ENCODE measurements around the gene ARHGDIA. TPM values are rescaled to one million over a fixed set of nuclear protein-coding genes. Genes with fewer than 3 reads are reported as not detected.

Gene ARHGDIA
- total RNA-seq, 6 experiments from 2014 or later: 758 to 1,040 (median 908) TPM

- Mint-ChIP-seq H3K27ac (no peak overlapping the region), H3K4me1 (ENCODE audit: low read depth) (peaks cover 10% of the 10 kb centered on the region), H3K9me3 (no peaks in the 10 kb centered on the region), H3K4me3 (no peak overlapping the region), H3K36me3 (ENCODE audit: low read depth) (no peaks in the 10 kb centered on the region), H3K27me3 (ENCODE audit: insufficient read depth) (no peaks in the 10 kb centered on the region)
- TF ChIP-seq CTCF (IDR thresholded peaks at IDR 0.05): no peak
- DNase-seq: no peak
Measured at GRCh38 chr17:81821147-81821546, 50.0 kb downstream of the ARHGDIA start.

- H3K9me3 Mint-ChIP-seq: no peaks in the 10 kb centered on the region
- no peak for TF ChIP-seq CTCF (IDR thresholded peaks at IDR 0.05)
- no peak for DNase-seq
- H3K4me3 Mint-ChIP-seq: no peak overlapping the region
- H3K4me1 Mint-ChIP-seq (ENCODE audit: low read depth): peaks cover 12% of the 10 kb centered on the region
- H3K36me3 Mint-ChIP-seq (ENCODE audit: low read depth): no peaks in the 10 kb centered on the region
- H3K27ac Mint-ChIP-seq: no peak overlapping the region
- no peaks in the 10 kb centered on the region for H3K27me3 Mint-ChIP-seq (ENCODE audit: insufficient read depth)
Measured at GRCh38 chr17:81819708-81820107, 51.4 kb downstream of the ARHGDIA start.

- no peaks in the 10 kb centered on the region for H3K27me3 Mint-ChIP-seq (ENCODE audit: insufficient read depth)
- no peak overlapping the region for H3K4me3 Mint-ChIP-seq
- H3K27ac Mint-ChIP-seq: no peak overlapping the region
- peaks cover 12% of the 10 kb centered on the region for H3K4me1 Mint-ChIP-seq (ENCODE audit: low read depth)
- no peaks in the 10 kb centered on the region for H3K36me3 Mint-ChIP-seq (ENCODE audit: low read depth)
- no peaks in the 10 kb centered on the region for H3K9me3 Mint-ChIP-seq
- no peak for TF ChIP-seq CTCF (IDR thresholded peaks at IDR 0.05)
- no peak for DNase-seq
Measured at GRCh38 chr17:81817758-81818147, 53.4 kb downstream of the ARHGDIA start.

Other genes with a start within 250 kb of the ARHGDIA start
- gene NPLOC4, start 234.2 kb downstream of the ARHGDIA start, total RNA-seq (2021; fragmentation: NEBNext Ultra II Directional; extraction: Animal tissue kit (Norgen Biotek cat#: 25700)): 100 to 1,000 TPM; 121 to 140 (median 133) TPM
- 10 to 100 TPM; 14.3 to 19.6 (median 17.2) TPM for gene TSPAN10, start 234.1 kb downstream of the ARHGDIA start, total RNA-seq (2021; fragmentation: NEBNext Ultra II Directional; extraction: Animal tissue kit (Norgen Biotek cat#: 25700))
- under 1 TPM in 5 of 6 experiments, not detected in 1; 0.37 to 0.76 (median 0.57) TPM for gene PDE6G, start 214.8 kb downstream of the ARHGDIA start, total RNA-seq (2021; fragmentation: NEBNext Ultra II Directional; extraction: Animal tissue kit (Norgen Biotek cat#: 25700))
- gene OXLD1, start 204.7 kb downstream of the ARHGDIA start, total RNA-seq (2021; fragmentation: NEBNext Ultra II Directional; extraction: Animal tissue kit (Norgen Biotek cat#: 25700)): 10 to 100 TPM; 20.9 to 33.4 (median 30.9) TPM
- 10 to 100 TPM; 22.8 to 28.8 (median 25.2) TPM for gene CCDC137, start 204.6 kb downstream of the ARHGDIA start, total RNA-seq (2021; fragmentation: NEBNext Ultra II Directional; extraction: Animal tissue kit (Norgen Biotek cat#: 25700))
- 10 to 100 TPM; 39.4 to 50.5 (median 46.7) TPM for gene ARL16, start 187.5 kb downstream of the ARHGDIA start, total RNA-seq (2021; fragmentation: NEBNext Ultra II Directional; extraction: Animal tissue kit (Norgen Biotek cat#: 25700))
- gene HGS, start 187.3 kb downstream of the ARHGDIA start, total RNA-seq (2021; fragmentation: NEBNext Ultra II Directional; extraction: Animal tissue kit (Norgen Biotek cat#: 25700)): 100 to 1,000 TPM; 106 to 127 (median 116) TPM
- 100 to 1,000 TPM; 105 to 124 (median 113) TPM for gene MRPL12, start 168.0 kb downstream of the ARHGDIA start, total RNA-seq (2021; fragmentation: NEBNext Ultra II Directional; extraction: Animal tissue kit (Norgen Biotek cat#: 25700))
- 10 to 100 TPM; 13.2 to 21.9 (median 17.1) TPM for gene SLC25A10, start 159.1 kb downstream of the ARHGDIA start, total RNA-seq (2021; fragmentation: NEBNext Ultra II Directional; extraction: Animal tissue kit (Norgen Biotek cat#: 25700))
- gene GCGR, start 67.2 kb downstream of the ARHGDIA start, total RNA-seq (2021; fragmentation: NEBNext Ultra II Directional; extraction: Animal tissue kit (Norgen Biotek cat#: 25700)): not detected
- gene MCRIP1, start 38.0 kb downstream of the ARHGDIA start, total RNA-seq (2021; fragmentation: NEBNext Ultra II Directional; extraction: Animal tissue kit (Norgen Biotek cat#: 25700)): 100 to 1,000 TPM in 2 of 6 experiments, 10 to 100 TPM in 4; 88.0 to 103 (median 92.8) TPM
- gene PPP1R27, start 36.3 kb downstream of the ARHGDIA start, total RNA-seq (2021; fragmentation: NEBNext Ultra II Directional; extraction: Animal tissue kit (Norgen Biotek cat#: 25700)): not detected
- 100 to 1,000 TPM; 790 to 981 (median 910) TPM for gene P4HB, start 10.8 kb downstream of the ARHGDIA start, total RNA-seq (2021; fragmentation: NEBNext Ultra II Directional; extraction: Animal tissue kit (Norgen Biotek cat#: 25700))
- 100 to 1,000 TPM; 101 to 151 (median 135) TPM for gene ALYREF, start 20.2 kb upstream of the ARHGDIA start, total RNA-seq (2021; fragmentation: NEBNext Ultra II Directional; extraction: Animal tissue kit (Norgen Biotek cat#: 25700))
- 100 to 1,000 TPM; 151 to 169 (median 156) TPM for gene ANAPC11, start 20.4 kb upstream of the ARHGDIA start, total RNA-seq (2021; fragmentation: NEBNext Ultra II Directional; extraction: Animal tissue kit (Norgen Biotek cat#: 25700))
- gene NPB, start 30.9 kb upstream of the ARHGDIA start, total RNA-seq (2021; fragmentation: NEBNext Ultra II Directional; extraction: Animal tissue kit (Norgen Biotek cat#: 25700)): 1 to 10 TPM in 1 of 6 experiments, under 1 TPM in 5; 0.53 to 1.5 (median 0.71) TPM
- 10 to 100 TPM; 33.2 to 45.8 (median 35.8) TPM for gene PCYT2, start 40.1 kb upstream of the ARHGDIA start, total RNA-seq (2021; fragmentation: NEBNext Ultra II Directional; extraction: Animal tissue kit (Norgen Biotek cat#: 25700))
- 10 to 100 TPM; 16.2 to 20.7 (median 18.5) TPM for gene SIRT7, start 46.8 kb upstream of the ARHGDIA start, total RNA-seq (2021; fragmentation: NEBNext Ultra II Directional; extraction: Animal tissue kit (Norgen Biotek cat#: 25700))
- 10 to 100 TPM; 17.7 to 22.4 (median 18.2) TPM for gene MAFG, start 56.4 kb upstream of the ARHGDIA start, total RNA-seq (2021; fragmentation: NEBNext Ultra II Directional; extraction: Animal tissue kit (Norgen Biotek cat#: 25700))
- 100 to 1,000 TPM in 4 of 6 experiments, 10 to 100 TPM in 2; 97.9 to 147 (median 110) TPM for gene PYCR1, start 66.0 kb upstream of the ARHGDIA start, total RNA-seq (2021; fragmentation: NEBNext Ultra II Directional; extraction: Animal tissue kit (Norgen Biotek cat#: 25700))
- gene MYADML2, start 75.9 kb upstream of the ARHGDIA start, total RNA-seq (2021; fragmentation: NEBNext Ultra II Directional; extraction: Animal tissue kit (Norgen Biotek cat#: 25700)): not detected
- under 1 TPM in 2 of 6 experiments, not detected in 4; 0.10 to 0.14 TPM for gene NOTUM, start 89.8 kb upstream of the ARHGDIA start, total RNA-seq (2021; fragmentation: NEBNext Ultra II Directional; extraction: Animal tissue kit (Norgen Biotek cat#: 25700))
- gene ASPSCR1, start 106.3 kb upstream of the ARHGDIA start, total RNA-seq (2021; fragmentation: NEBNext Ultra II Directional; extraction: Animal tissue kit (Norgen Biotek cat#: 25700)): 10 to 100 TPM; 26.6 to 36.8 (median 34.7) TPM
- 10 to 100 TPM; 60.6 to 83.9 (median 73.3) TPM for gene CENPX, start 151.5 kb upstream of the ARHGDIA start, total RNA-seq (2021; fragmentation: NEBNext Ultra II Directional; extraction: Animal tissue kit (Norgen Biotek cat#: 25700))
- 10 to 100 TPM in 3 of 6 experiments, 1 to 10 TPM in 3; 6.8 to 10.5 (median 10.0) TPM for gene LRRC45, start 152.0 kb upstream of the ARHGDIA start, total RNA-seq (2021; fragmentation: NEBNext Ultra II Directional; extraction: Animal tissue kit (Norgen Biotek cat#: 25700))
- 1 to 10 TPM; 4.3 to 8.5 (median 5.6) TPM for gene RAC3, start 160.3 kb upstream of the ARHGDIA start, total RNA-seq (2021; fragmentation: NEBNext Ultra II Directional; extraction: Animal tissue kit (Norgen Biotek cat#: 25700))
- gene DCXR, start 166.4 kb upstream of the ARHGDIA start, total RNA-seq (2021; fragmentation: NEBNext Ultra II Directional; extraction: Animal tissue kit (Norgen Biotek cat#: 25700)): 100 to 1,000 TPM in 1 of 6 experiments, 10 to 100 TPM in 5; 73.4 to 100 (median 84.8) TPM
- 10 to 100 TPM; 37.6 to 48.5 (median 40.1) TPM for gene RFNG, start 180.5 kb upstream of the ARHGDIA start, total RNA-seq (2021; fragmentation: NEBNext Ultra II Directional; extraction: Animal tissue kit (Norgen Biotek cat#: 25700))
- gene GPS1, start 180.6 kb upstream of the ARHGDIA start, total RNA-seq (2021; fragmentation: NEBNext Ultra II Directional; extraction: Animal tissue kit (Norgen Biotek cat#: 25700)): 100 to 1,000 TPM; 127 to 144 (median 141) TPM
- 10 to 100 TPM; 65.8 to 86.8 (median 71.2) TPM for gene DUS1L, start 194.5 kb upstream of the ARHGDIA start, total RNA-seq (2021; fragmentation: NEBNext Ultra II Directional; extraction: Animal tissue kit (Norgen Biotek cat#: 25700))
- 100 to 1,000 TPM; 108 to 138 (median 112) TPM for gene FASN, start 226.9 kb upstream of the ARHGDIA start, total RNA-seq (2021; fragmentation: NEBNext Ultra II Directional; extraction: Animal tissue kit (Norgen Biotek cat#: 25700))